ENCODE measurements around the gene FAM149A.

The FAM149A gene

GRCh38 chr4:186118582-186118981 lies 14.1 kb downstream of the FAM149A start:
- no peak for DNase-seq (ENCODE audit: low spot score)

GRCh38 chr4:186121057-186121456 lies 16.6 kb downstream of the FAM149A start:
- no peak for TF ChIP-seq CTCF (IDR thresholded peaks at IDR 0.05; ENCODE audit: borderline replicate concordance, control extremely low read depth, extremely low read depth, insufficient read depth, missing control alignments)
- no peak for DNase-seq (ENCODE audit: low spot score)
- in situ Hi-C loops (cut with MboI; ENCODE audit: low sequenced_read_pairs, unreplicated experiment): no loop called here

More at GRCh38 chr4:186118582-186118981, 14.1 kb downstream of the FAM149A start:
- in situ Hi-C loops (cut with MboI; ENCODE audit: low sequenced_read_pairs, unreplicated experiment): no loop called here
- TF ChIP-seq CTCF (IDR thresholded peaks at IDR 0.05; ENCODE audit: borderline replicate concordance, control extremely low read depth, extremely low read depth, insufficient read depth, missing control alignments): no peak

- in situ Hi-C loops (cut with MboI; ENCODE audit: low sequenced_read_pairs, unreplicated experiment): no loop called here
- DNase-seq (ENCODE audit: low spot score): no peak
- no peak for TF ChIP-seq CTCF (IDR thresholded peaks at IDR 0.05; ENCODE audit: borderline replicate concordance, control extremely low read depth, extremely low read depth, insufficient read depth, missing control alignments)
Measured at GRCh38 chr4:186128842-186129241, 24.3 kb downstream of the FAM149A start.

GRCh38 chr4:186131935-186132334 lies 27.4 kb downstream of the FAM149A start:
- TF ChIP-seq CTCF (IDR thresholded peaks at IDR 0.05; ENCODE audit: borderline replicate concordance, control extremely low read depth, extremely low read depth, insufficient read depth, missing control alignments): no peak
- no peak for DNase-seq (ENCODE audit: low spot score)
- in situ Hi-C loops (cut with MboI; ENCODE audit: low sequenced_read_pairs, unreplicated experiment): loop anchor here (10.0 kb wide), 1 partner anchor 67 kb away; the partner anchor contains the start of gene TLR3

GRCh38 chr4:186132577-186133242 lies 28.2 kb downstream of the FAM149A start:
- TF ChIP-seq CTCF (IDR thresholded peaks at IDR 0.05; ENCODE audit: borderline replicate concordance, control extremely low read depth, extremely low read depth, insufficient read depth, missing control alignments): no peak
- no peak for DNase-seq (ENCODE audit: low spot score)
- in situ Hi-C loops (cut with MboI; ENCODE audit: low sequenced_read_pairs, unreplicated experiment): loop anchor here (10.0 kb wide), 1 partner anchor 68 kb away; the partner anchor contains the start of gene TLR3

GRCh38 chr4:186134257-186134656 lies 29.8 kb downstream of the FAM149A start:
- peak; percentile 74 for DNase-seq (ENCODE audit: low spot score)

More at GRCh38 chr4:186134257-186134656, 29.8 kb downstream of the FAM149A start:
- no peak for TF ChIP-seq CTCF (IDR thresholded peaks at IDR 0.05; ENCODE audit: borderline replicate concordance, control extremely low read depth, extremely low read depth, insufficient read depth, missing control alignments)
- in situ Hi-C loops (cut with MboI; ENCODE audit: low sequenced_read_pairs, unreplicated experiment): loop anchor here (10.0 kb wide), 1 partner anchor 69 kb away; the partner anchor contains the start of gene TLR3
